ENCODE results near the gene PRMT2.

DNA sequence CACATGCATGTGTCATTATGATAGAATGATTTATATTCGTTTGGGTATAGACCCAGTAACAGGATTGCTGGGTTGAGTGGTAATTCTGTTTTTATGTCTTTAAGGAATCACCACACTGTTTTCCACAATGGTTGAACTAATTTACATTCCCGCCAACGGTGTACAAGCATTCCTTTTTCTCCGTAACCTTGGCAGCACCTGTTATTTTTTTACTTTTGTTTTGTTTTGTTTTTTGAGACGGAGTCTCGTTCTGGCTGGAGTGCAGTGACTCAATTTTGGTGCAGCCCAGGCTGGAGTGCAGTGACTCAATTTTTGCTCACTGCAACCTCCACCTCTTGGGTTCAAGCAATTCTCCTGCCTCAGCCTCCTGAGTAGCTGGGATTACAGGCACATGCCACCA lies 22.1 kb upstream of the PRMT2 start:
- TF ChIP-seq POLR2AphosphoS5 (IDR thresholded peaks at IDR 0.05) = no peak
- TF ChIP-seq CTCF (IDR thresholded peaks at IDR 0.05) = no peak
- TF ChIP-seq EP300 (IDR thresholded peaks at IDR 0.05) = no peak
- TF ChIP-seq POLR2A (IDR thresholded peaks at IDR 0.05) = no peak
